Activated T-cell treated with anti-CD3 and anti-CD28 coated beads for 48 hours (primary cell): ENCODE measurements around the gene USP7.
"Not testable (repeated sequence)": the region's sequence is repeated elsewhere in the genome, so short reads cannot be mapped to it uniquely, and the experiment has no call there.

Source experiments
- DNase-seq: peaks from one replicate; pipeline ENCODE4 v3.0.0-alpha.2; 2020; ENCODE audit warnings: low read depth

Gene USP7

GRCh38 chr16:8972843-8973586, 9.3 kb upstream of the USP7 start:
- DNase-seq, result no peak

DNA sequence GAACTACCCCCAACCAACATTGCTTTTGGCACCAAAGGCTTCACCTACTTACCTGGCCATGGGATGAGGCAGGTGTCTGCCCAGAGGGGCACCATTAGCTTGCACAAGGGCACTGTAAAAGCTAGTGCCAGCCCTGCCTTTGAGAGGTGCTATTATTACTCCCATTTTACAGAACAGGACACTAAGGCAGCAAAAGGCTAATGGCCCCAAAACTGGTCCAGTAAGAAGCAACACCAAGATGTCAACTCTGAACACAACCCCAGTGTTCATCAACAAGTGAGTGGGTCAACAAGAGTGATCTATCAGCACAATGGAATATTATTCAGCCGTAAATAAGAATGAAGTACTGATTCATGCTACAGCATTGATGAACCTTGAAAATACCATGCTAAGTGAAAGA, 7.7 kb upstream of the USP7 start:
- DNase-seq, result no peak

- not testable (repeated sequence) for DNase-seq
Observed at GRCh38 chr16:8969202-8969897, 5.6 kb upstream of the USP7 start.

GRCh38 chr16:8968054-8968453, 4.3 kb upstream of the USP7 start:
- not testable (repeated sequence) for DNase-seq

DNA sequence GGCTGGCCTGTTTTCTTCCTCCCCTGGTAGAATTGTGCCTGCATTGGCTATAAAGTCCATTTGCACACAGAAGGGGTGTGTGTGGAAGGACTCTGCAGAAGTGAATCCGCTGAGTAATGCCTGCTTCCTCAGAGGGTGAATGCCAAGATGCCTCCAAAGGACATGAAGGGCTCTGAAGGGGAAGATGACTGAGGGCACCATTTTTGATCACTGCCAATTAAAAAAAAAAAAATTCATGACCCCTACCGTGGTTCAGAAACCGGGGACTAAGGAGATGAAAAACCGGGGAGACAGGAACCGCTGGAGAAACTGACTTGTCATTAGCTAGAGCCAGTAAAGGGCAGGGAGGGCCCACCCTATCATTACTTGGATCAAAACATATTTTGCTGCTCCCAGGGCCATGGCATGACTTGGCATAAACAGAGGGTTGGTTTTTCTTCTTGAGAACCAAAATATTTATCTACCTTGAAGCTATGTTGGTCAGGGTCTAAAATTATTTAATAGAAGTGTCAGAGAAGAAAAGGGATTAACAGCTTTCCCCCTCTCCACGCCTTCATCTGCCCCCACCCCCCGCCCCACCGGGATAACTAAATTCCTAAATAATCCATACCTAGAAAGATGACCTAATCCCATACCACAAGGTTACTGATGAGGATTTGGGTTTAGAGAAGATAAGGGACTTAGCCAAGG, 3.6 kb upstream of the USP7 start:
- no peak for DNase-seq

GRCh38 chr16:8966817-8967131, 3.1 kb upstream of the USP7 start:
- DNase-seq, result no peak

DNA sequence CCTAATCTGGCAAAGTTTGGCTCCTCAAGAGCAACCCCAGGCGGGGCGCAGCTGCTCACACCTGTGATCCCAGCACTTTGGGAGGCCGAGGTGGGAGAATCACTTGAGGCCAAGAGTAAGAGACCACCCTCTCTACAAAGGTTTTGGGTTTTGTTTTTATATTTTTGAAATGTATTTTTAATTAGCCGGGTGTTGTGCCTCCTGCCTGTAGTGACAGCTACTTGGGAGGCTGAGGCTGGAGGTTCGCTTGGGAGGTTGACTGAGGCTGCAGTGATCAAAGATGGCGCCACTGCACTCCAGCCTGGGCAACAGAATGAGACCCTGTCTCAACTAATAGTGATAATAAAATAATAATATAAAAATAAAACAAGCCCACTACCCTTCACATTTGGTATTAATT, 756 bp upstream of the USP7 start:
- DNase-seq, result no peak

DNA sequence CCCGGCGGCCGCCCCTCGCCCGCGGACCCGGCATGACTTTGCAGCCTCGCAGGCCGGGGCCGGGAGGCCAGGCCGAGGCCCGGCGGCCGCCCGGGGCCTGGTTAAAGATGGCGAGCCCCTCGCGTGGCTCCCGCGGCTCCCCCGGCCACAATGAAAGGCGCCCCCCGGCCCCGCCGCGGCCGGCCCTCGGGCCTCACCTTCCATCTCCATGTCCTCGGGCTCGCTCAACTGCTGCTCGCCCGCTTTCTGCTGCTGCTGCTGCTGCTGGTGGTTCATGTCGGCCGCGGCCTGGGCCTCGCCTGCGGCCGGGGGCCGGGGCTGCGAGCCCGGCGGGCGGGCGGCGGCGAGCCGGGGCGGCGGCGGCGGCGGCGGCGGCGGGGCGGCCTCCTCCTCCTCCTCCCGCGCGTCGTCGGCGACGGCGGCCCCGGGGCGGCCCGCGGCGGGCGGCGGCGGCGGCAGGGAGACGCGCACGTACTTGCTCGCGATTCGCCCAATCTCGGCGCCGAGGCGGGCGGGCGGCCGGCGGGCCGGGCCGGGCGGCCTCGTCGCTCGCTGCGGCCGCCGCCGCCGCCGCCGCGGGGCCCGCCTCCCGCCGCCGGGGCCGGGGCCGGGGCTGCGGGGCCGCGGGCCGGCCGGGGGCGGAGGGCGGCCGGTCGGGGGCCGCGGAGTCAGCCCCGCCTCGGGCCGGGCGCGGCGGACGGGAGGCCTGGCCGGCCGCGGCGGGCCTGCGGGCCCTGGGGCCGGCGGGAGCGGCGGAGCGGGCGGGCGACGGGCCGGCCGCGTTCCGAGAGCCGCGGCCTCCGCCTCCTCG, 491 bp downstream of the USP7 start:
- DNase-seq, result no peak

GRCh38 chr16:8962393-8963009, 1.2 kb downstream of the USP7 start:
- DNase-seq, result no peak

- DNase-seq, result no peak
Observed at GRCh38 chr16:8961811-8962390, 1.8 kb downstream of the USP7 start.

- DNase-seq, result no peak
Observed at GRCh38 chr16:8960788-8961109, 3.0 kb downstream of the USP7 start.

DNA sequence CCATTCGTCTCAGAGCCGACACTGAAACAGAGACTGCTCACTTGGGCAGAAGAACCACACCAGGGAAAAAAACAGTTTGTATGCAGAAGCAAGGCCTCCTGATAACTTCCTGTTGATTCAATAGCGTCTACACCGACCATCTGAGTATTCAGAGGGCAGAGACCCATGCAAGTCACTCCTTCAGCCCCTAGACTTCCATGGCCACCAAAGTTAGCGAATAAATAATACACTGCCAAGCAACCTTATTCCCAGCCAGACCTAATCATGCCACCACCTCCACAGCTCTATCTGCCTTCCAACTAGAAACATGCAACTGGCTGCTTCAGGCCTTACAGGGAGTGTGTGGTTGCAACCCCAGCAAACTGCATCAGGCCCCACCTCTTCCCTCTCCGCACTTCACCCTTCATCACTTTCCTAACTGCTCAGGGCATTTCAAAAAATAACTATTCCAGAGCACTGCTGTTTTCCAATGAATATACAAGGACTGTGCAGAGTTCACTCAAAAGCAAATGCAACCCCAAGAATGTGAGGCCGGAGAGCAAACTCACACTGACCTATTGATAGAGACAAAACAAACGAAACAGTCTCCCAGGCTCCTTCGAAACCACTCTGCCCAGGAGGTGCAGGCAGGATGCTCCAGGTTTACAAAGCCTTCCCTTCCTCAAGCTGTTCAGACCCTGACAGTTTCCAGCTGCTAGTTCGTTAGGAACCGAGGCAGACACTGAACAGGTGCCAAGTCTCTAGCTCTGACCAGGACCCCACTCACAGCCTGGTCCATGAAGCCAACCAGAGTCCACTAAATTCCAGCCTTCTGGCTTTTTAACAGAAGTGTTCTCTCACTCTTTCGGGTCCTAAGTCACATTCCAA, 3.6 kb downstream of the USP7 start:
- no peak for DNase-seq

- DNase-seq, result no peak
Observed at GRCh38 chr16:8958344-8959167, 5.2 kb downstream of the USP7 start.

- DNase-seq, result no peak
Observed at GRCh38 chr16:8957509-8958157, 6.1 kb downstream of the USP7 start.

- DNase-seq, result no peak
Observed at GRCh38 chr16:8957063-8957397, 6.7 kb downstream of the USP7 start.

DNA sequence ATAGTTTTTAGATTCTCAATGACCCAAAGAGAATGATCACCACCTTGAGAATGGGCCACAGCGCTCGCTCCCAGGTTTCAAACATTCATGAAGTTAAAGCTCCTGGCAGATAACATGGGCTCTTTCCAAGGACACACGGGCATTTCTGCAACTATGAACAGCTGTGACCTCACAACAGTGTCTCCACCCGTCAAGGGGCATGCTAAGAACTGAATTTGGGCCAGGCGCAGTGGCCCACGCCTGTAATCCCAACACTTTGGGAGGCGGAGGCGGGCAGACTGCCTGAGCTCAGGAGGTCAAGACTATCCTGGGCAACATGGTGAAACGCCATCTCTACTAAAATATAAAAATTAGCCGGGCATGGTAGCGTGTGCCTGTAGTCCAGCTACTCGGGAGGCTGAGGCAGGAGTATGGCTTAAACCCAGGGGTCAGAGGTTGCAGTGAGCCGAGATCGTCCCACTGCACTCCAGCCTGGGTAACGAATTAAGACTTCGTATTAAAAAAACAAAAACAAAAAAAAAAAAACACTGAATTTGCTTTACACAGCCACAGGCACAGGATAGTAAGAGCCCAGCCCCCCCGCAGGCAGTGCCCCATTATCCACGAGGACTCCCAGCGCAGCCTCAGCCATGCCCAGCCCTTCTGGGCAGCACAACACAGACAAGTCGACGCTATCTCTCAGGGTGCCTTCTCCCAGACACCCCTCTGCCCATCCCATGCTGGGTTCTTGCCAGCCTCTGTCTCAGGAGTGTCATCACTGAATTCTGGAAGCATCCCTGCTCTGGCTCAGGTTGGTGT, 7.2 kb downstream of the USP7 start:
- DNase-seq, result no peak

DNA sequence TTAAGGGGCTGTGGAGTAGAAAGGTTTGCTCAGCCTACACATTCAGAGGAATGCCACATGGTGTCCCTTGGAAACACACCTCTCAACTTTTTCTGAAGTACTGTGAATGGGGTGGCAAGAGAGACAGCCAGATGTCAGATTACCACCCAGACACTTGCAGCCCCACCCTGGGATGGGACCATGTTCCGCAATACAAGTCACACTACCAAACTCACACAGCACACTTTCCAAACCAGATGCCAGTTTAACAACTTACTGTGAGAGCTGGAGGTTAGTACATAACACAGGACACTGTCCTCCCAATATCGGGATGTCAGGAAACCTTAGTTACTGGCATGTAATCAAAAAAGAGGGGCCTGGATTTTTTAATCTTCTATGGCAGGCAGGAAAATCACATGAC, 7.9 kb downstream of the USP7 start:
- no peak for DNase-seq

DNA sequence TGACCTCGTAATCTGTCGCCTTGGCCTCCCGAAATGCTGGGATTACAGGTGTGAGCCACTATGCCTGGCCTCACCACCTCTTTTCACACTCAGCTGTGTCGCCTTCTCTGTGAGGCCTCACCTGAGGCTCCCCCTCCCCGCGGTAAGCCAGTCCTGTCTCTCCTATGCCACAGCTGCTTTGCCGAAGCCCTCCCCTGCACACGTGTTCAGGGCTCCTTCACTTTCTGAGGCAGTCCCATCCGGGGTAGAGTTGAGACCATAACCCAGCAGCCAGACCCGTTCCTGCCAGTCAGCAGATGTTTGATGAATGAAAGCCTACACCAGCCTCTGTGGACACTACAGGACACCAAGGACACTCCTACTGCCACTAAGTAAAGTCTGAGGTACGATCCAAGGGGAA, 10.6 kb downstream of the USP7 start:
- no peak for DNase-seq

DNA sequence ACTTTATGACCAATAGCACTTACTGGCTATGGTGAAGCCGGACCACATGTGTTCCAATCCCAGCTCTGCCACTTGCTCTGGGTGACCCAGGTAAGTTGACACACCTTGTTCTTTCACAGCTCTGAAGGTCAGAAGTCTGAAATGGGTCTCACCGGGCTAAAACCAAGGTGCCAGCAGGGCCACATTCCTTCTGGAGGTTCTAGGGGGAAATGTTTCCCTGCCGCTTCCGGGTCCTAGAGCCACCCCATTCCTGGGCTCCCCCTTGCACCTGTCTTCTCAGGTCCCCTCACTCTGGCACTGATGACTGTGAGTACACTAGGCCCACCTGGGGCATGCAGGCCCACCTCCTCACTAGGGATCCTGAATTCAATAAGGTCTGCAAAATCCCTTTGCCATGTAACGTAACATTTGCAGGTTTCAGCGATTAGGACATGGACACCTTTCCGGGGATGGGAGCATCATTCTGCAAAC, 11.4 kb downstream of the USP7 start:
- no peak for DNase-seq
